GM12878 (cell line): ENCODE results near the gene CFAP299. TPM values are rescaled to one million over a fixed set of nuclear protein-coding genes. Genes with fewer than 3 reads are reported as not detected.

Experiments used
- BCL11A ChIP-seq: IDR thresholded peaks from 2 replicates; pipeline ENCODE4 v1.6.1; 2011; ENCODE audit warnings: low read depth, low read length
- CBFB ChIP-seq: IDR thresholded peaks from 2 replicates; pipeline ENCODE4 v1.6.1; 2016; ENCODE audit warnings: antibody characterized with exemption, low read depth
- EGR1 ChIP-seq, 2 experiments: IDR thresholded peaks; 1 replicate in 1 of 2; 2 replicates in 1 of 2; pipeline ENCODE4 v1.6.1; 2011 to 2012; ENCODE audit warnings: low read depth in 2 of 2, low read length in 2 of 2, borderline replicate concordance in 1 of 2, mild to moderate bottlenecking in 1 of 2, moderate library complexity in 1 of 2
- NRF1 ChIP-seq: conservative IDR thresholded peaks from 2 replicates; pipeline ENCODE4 v1.6.1; 2011; ENCODE audit warnings: mild to moderate bottlenecking, low read depth, low read length, improper control_type of control experiment
- PAX8 ChIP-seq: fragments of 450-650 bp; IDR thresholded peaks from 2 replicates; pipeline ENCODE4 v1.6.1; 2017; ENCODE audit warnings: mild to moderate bottlenecking, moderate library complexity
- PML ChIP-seq: IDR thresholded peaks from 2 replicates; pipeline ENCODE4 v1.6.1; 2012; ENCODE audit warnings: low read length, inconsistent platforms
- RAD21 ChIP-seq: IDR thresholded peaks from 2 replicates; pipeline ENCODE4 v1.6.1; 2011; ENCODE audit warnings: mild to moderate bottlenecking, low read depth, low read length, moderate library complexity; ENCODE audit not compliant: insufficient read depth
- RELB ChIP-seq: fragments of 450-650 bp; IDR thresholded peaks from 2 replicates; pipeline ENCODE4 v1.6.1; 2017; ENCODE audit warnings: low read depth, mild to moderate bottlenecking, moderate library complexity
- SMAD5 ChIP-seq: IDR thresholded peaks from 2 replicates; pipeline ENCODE4 v1.6.1; 2016; ENCODE audit warnings: antibody characterized with exemption, low read depth
- TARDBP ChIP-seq: IDR thresholded peaks from 2 replicates; pipeline ENCODE4 v1.6.1; 2016; ENCODE audit warnings: borderline replicate concordance
- TBL1XR1 ChIP-seq: IDR thresholded peaks from 2 replicates; pipeline ENCODE4 v1.6.1; 2012; ENCODE audit warnings: low read depth, low read length, improper control_type of control experiment
- TCF7 ChIP-seq: IDR thresholded peaks from 2 replicates; pipeline ENCODE4 v1.6.1; 2014; ENCODE audit warnings: antibody characterized with exemption, borderline replicate concordance
- ZBTB11 ChIP-seq: fragments of 450-650 bp; formaldehyde crosslinking; IDR thresholded peaks from 2 replicates; pipeline ENCODE4 v1.5.0; 2022; ENCODE audit warnings: mild to moderate bottlenecking, missing genetic modification characterization
- polyA plus RNA-seq, 11 experiments: library from polyadenylated mRNA; depleted of rRNA in 4 of 11; unstranded in 6 of 11; stranded (reverse) in 5 of 11; fragments of >200 nt; fragmentation: Nextera tagmentation in 4 of 11; fragmentation: Illumina TruSeq in 1 of 11; extraction: Ambion mirVana in 4 of 11; extraction: Trizol in 1 of 11; gene quantifications; 1 replicate in 1 of 11; 2 replicates in 10 of 11; pipeline versions ENCODE4 v1.2.1 to v1.2.3, GENCODE V29; 2011 to 2016; ENCODE audit warnings: inconsistent platforms in 2 of 11, missing spikeins in 2 of 11, low read depth in 1 of 11
- total RNA-seq, 4 experiments: library from RNA; depleted of rRNA in 3 of 4; stranded (reverse); fragments of >200 nt in 3 of 4; fragmentation: Illumina TruSeq in 1 of 4; extraction: Trizol in 1 of 4; gene quantifications; 2 replicates each; pipeline versions ENCODE4 v1.2.1 to v1.2.3, GENCODE V29; 2013 to 2021
- TF ChIP-seq, protein P1 (sequence below): fragments of 450-650 bp; IDR thresholded peaks from 2 replicates; pipeline ENCODE4 v1.6.1; 2016; ENCODE audit warnings: mild to moderate bottlenecking
- TF ChIP-seq, protein P2 (sequence below): fragments of 150-350 bp; IDR thresholded peaks from 2 replicates; pipeline ENCODE4 v1.6.1; 2016; ENCODE audit warnings: low read depth, low read length
- TF ChIP-seq, protein P3 (sequence below): fragments of 450-650 bp; IDR thresholded peaks from 2 replicates; pipeline ENCODE4 v1.6.1; 2017; ENCODE audit warnings: antibody characterized with exemption, mild to moderate bottlenecking, moderate library complexity
- TF ChIP-seq, protein P4 (sequence below): fragments of 450-650 bp; IDR thresholded peaks from 2 replicates; pipeline ENCODE4 v1.6.1; 2016; ENCODE audit warnings: mild to moderate bottlenecking

The CFAP299 gene
- total and polyA plus RNA-seq, 10 of the 15 experiments (the other 5 are each of a cell fraction or from before 2014, with no cell fraction given) = 0.06 to 0.34 TPM; not detected in 8

DNA sequence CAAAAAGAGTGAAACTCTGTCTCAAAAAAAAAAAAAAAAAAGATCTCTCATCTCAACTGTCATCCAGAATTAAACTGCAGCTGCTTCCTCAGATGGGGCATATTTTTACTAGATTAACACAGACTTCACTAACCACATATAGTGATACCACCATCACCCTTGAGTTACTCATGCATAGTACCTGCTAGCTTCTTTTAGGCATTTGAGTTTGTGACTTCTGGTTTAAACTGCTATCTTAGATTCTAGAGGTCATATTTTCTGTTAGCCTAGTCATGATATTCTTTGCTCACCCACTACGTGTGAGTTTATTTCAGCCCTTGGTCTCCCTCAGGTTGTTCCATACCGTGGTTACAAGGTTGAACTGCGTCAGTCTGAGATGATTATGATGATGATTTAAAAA, 540.1 kb downstream of the CFAP299 start (continued):
- TF ChIP-seq, protein P1, sequence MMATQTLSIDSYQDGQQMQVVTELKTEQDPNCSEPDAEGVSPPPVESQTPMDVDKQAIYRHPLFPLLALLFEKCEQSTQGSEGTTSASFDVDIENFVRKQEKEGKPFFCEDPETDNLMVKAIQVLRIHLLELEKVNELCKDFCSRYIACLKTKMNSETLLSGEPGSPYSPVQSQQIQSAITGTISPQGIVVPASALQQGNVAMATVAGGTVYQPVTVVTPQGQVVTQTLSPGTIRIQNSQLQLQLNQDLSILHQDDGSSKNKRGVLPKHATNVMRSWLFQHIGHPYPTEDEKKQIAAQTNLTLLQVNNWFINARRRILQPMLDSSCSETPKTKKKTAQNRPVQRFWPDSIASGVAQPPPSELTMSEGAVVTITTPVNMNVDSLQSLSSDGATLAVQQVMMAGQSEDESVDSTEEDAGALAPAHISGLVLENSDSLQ = peak; percentile 58
- TF ChIP-seq EGR1 (IDR thresholded peaks at IDR 0.05; ENCODE audit: borderline replicate concordance in 1 of 2, low read depth in 2 of 2, low read length in 2 of 2) (no peak), RAD21 (0 out of 2 replicates have a peak, but pooled peaks have one; percentile 12), RELB (0 out of 2 replicates have a peak, but pooled peaks have one; percentile 21), TBL1XR1 (no peak), ZBTB11 (CRISPR knock-in tag) (no peak), CBFB (peak; percentile 30; the same call in 1 of the 2 replicates), PML (peak; percentile 26; the same call in 1 of the 2 replicates), BCL11A (no peak), NRF1 (no peak), TARDBP (no peak), SMAD5 (no peak), TCF7 (no peak), PAX8 (no peak)
- TF ChIP-seq, protein P2, sequence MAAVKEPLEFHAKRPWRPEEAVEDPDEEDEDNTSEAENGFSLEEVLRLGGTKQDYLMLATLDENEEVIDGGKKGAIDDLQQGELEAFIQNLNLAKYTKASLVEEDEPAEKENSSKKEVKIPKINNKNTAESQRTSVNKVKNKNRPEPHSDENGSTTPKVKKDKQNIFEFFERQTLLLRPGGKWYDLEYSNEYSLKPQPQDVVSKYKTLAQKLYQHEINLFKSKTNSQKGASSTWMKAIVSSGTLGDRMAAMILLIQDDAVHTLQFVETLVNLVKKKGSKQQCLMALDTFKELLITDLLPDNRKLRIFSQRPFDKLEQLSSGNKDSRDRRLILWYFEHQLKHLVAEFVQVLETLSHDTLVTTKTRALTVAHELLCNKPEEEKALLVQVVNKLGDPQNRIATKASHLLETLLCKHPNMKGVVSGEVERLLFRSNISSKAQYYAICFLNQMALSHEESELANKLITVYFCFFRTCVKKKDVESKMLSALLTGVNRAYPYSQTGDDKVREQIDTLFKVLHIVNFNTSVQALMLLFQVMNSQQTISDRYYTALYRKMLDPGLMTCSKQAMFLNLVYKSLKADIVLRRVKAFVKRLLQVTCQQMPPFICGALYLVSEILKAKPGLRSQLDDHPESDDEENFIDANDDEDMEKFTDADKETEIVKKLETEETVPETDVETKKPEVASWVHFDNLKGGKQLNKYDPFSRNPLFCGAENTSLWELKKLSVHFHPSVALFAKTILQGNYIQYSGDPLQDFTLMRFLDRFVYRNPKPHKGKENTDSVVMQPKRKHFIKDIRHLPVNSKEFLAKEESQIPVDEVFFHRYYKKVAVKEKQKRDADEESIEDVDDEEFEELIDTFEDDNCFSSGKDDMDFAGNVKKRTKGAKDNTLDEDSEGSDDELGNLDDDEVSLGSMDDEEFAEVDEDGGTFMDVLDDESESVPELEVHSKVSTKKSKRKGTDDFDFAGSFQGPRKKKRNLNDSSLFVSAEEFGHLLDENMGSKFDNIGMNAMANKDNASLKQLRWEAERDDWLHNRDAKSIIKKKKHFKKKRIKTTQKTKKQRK = no peak
- TF ChIP-seq, protein P3, sequence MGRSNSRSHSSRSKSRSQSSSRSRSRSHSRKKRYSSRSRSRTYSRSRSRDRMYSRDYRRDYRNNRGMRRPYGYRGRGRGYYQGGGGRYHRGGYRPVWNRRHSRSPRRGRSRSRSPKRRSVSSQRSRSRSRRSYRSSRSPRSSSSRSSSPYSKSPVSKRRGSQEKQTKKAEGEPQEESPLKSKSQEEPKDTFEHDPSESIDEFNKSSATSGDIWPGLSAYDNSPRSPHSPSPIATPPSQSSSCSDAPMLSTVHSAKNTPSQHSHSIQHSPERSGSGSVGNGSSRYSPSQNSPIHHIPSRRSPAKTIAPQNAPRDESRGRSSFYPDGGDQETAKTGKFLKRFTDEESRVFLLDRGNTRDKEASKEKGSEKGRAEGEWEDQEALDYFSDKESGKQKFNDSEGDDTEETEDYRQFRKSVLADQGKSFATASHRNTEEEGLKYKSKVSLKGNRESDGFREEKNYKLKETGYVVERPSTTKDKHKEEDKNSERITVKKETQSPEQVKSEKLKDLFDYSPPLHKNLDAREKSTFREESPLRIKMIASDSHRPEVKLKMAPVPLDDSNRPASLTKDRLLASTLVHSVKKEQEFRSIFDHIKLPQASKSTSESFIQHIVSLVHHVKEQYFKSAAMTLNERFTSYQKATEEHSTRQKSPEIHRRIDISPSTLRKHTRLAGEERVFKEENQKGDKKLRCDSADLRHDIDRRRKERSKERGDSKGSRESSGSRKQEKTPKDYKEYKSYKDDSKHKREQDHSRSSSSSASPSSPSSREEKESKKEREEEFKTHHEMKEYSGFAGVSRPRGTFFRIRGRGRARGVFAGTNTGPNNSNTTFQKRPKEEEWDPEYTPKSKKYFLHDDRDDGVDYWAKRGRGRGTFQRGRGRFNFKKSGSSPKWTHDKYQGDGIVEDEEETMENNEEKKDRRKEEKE = no peak
- TF ChIP-seq, protein P4, sequence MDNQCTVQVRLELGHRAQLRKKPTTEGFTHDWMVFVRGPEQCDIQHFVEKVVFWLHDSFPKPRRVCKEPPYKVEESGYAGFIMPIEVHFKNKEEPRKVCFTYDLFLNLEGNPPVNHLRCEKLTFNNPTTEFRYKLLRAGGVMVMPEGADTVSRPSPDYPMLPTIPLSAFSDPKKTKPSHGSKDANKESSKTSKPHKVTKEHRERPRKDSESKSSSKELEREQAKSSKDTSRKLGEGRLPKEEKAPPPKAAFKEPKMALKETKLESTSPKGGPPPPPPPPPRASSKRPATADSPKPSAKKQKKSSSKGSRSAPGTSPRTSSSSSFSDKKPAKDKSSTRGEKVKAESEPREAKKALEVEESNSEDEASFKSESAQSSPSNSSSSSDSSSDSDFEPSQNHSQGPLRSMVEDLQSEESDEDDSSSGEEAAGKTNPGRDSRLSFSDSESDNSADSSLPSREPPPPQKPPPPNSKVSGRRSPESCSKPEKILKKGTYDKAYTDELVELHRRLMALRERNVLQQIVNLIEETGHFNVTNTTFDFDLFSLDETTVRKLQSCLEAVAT = no peak
